ENCODE measurements around the gene RNF223.

RNF223 gene

DNA sequence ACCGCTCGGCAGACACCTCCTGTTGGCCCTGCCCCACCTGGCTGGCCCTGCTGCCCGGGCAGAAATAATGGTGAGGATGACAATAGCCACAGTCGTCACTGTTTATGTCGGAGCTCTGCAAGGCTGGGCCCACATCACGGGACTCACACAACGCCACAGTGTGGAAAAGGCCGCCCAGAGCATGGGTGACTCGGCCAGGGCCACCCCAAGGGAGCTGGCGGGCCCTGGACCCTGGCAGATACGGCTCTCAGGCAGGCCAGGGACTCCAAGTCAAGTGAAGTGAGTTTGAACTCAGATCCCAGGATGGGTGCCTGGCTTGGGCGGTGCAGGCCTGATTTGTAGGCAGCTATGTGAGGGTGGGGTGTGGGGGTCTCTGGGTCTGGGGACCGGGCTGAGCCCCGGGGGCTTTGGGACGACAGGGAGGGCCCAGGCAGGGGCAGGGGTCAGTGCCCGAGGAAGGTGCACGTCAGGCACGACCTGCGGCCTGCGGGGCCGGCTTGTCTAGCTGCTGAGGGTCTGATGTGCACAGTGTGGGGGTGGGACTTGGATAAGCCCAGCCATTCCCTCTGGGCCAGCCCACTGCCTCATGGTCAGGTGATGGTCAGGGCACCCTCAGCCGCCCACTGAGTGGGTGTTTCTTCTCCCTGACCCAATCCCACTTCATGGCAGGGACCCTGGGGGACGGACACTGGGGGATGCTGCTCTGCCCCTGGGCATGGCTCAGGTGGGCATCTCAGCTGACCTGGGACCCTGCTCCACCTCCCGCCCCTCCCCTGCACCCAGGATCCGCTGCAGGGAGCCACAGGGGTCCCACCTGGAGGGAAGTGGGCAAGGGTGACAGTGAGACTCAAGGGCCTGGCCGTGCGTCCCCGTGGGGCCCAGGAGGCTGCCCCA lies 1.0 kb downstream of the RNF223 start:
- Histone ChIP-seq H3K27ac (no peak overlapping the region), H3K36me3 (ENCODE audit: insufficient read depth) (no peaks in the 10 kb centered on the region), H3K4me3 (IDR thresholded peaks at IDR 0.05; ENCODE audit: insufficient read depth, low read depth, low read length) (no peak overlapping the region), H3K9ac (no peak overlapping the region), H3K4me1 (ENCODE audit: low read depth, poor library complexity, severe bottlenecking) (peaks cover 25% of the 10 kb centered on the region), H3K4me2 (no peak overlapping the region), H4K20me1 (ENCODE audit: insufficient read depth) (no peaks in the 10 kb centered on the region), H2AFZ (ENCODE audit: low read depth) (no peak overlapping the region), H3K79me2 (ENCODE audit: insufficient read depth, low read depth) (no peaks in the 10 kb centered on the region), H3K27me3 (ENCODE audit: insufficient read depth, low read depth) (peaks cover 53% of the 10 kb centered on the region)
- TF ChIP-seq, protein P1, sequence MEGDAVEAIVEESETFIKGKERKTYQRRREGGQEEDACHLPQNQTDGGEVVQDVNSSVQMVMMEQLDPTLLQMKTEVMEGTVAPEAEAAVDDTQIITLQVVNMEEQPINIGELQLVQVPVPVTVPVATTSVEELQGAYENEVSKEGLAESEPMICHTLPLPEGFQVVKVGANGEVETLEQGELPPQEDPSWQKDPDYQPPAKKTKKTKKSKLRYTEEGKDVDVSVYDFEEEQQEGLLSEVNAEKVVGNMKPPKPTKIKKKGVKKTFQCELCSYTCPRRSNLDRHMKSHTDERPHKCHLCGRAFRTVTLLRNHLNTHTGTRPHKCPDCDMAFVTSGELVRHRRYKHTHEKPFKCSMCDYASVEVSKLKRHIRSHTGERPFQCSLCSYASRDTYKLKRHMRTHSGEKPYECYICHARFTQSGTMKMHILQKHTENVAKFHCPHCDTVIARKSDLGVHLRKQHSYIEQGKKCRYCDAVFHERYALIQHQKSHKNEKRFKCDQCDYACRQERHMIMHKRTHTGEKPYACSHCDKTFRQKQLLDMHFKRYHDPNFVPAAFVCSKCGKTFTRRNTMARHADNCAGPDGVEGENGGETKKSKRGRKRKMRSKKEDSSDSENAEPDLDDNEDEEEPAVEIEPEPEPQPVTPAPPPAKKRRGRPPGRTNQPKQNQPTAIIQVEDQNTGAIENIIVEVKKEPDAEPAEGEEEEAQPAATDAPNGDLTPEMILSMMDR (conservative IDR thresholded peaks at IDR 0.05; ENCODE audit: low read depth, low read length): no peak

DNA sequence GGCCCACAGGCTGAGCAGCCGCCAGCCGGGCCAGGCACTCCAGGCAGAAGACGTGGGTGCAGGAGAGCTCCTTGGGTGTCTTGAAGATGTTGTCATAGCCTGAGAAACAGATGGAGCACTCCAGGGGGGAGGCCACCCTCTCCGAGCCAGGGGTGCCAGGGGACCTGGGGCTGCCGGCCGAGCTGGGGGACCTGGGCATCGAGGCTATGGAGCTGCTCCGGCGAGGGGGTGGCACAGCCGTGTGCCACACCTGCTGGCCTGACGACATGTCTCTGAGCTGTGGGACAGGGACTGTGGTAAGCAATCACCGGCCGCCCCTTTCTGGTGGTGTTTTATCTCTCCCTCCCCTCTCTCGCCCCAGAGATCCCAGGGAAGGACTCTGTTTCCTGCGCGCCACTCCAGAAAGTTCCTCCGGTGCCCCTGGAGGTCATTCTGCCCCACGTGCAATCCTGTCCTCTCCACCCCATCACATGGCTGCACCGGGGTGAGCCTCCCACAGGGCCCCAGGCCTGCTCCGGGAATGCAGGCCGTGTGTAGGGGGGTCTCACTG lies 1.7 kb downstream of the RNF223 start:
- Histone ChIP-seq H3K9ac (no peak overlapping the region), H3K4me3 (IDR thresholded peaks at IDR 0.05; ENCODE audit: insufficient read depth, low read depth, low read length) (no peak overlapping the region), H4K20me1 (ENCODE audit: insufficient read depth) (no peaks in the 10 kb centered on the region), H2AFZ (ENCODE audit: low read depth) (no peak overlapping the region), H3K79me2 (ENCODE audit: insufficient read depth, low read depth) (no peaks in the 10 kb centered on the region), H3K27ac (no peak overlapping the region), H3K4me1 (ENCODE audit: low read depth, poor library complexity, severe bottlenecking) (peaks cover 26% of the 10 kb centered on the region), H3K4me2 (no peak overlapping the region), H3K36me3 (ENCODE audit: insufficient read depth) (no peaks in the 10 kb centered on the region), H3K27me3 (ENCODE audit: insufficient read depth, low read depth) (peaks cover 59% of the 10 kb centered on the region)
- TF ChIP-seq, protein P1 (conservative IDR thresholded peaks at IDR 0.05; ENCODE audit: low read depth, low read length): no peak

DNA sequence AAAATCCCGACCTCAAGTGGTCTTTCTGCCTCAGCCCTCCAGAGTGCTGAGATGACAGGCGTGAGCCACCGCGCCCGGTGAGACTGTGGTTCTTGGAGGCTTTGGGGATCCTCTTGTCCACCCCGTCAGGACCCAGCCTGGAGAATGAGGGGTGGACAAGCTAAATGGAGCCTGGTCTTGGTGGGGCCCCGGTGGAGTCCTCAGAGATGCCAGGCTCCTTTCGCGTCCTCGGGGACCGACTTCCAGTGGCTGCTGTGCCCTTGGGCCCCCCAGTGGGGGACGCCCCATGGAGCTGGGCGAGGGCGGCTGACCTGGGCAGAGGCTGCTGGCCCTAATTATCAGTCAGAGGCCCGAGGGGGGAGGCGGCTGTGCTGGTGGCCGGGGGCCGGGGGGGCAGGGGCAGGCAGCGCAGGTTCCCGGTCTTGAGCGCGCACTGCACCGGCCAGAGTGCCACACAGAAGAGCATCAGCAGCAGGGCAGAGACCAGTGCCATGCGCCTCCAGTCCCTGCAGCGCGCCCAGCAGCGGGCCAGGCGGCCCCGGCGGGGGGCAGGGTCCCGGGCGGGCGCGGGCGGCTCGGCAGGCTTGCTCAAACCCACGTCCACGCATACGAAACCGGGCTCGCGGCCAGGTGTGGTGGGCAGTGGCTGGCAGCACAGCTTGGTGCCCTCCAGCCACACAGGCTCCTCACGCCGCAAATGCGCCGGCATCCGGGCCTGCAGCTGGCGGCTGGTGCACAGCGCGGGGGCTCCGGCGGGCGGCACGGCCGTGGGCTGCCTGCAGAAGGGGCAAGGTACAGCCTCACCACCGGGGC lies 2.4 kb downstream of the RNF223 start:
- Histone ChIP-seq H3K4me1 (ENCODE audit: low read depth, poor library complexity, severe bottlenecking) (peaks cover 26% of the 10 kb centered on the region), H3K36me3 (ENCODE audit: insufficient read depth) (no peaks in the 10 kb centered on the region), H2AFZ (ENCODE audit: low read depth) (no peak overlapping the region), H3K27ac (no peak overlapping the region), H3K9ac (no peak overlapping the region), H3K27me3 (ENCODE audit: insufficient read depth, low read depth) (peaks cover 63% of the 10 kb centered on the region), H3K4me3 (IDR thresholded peaks at IDR 0.05; ENCODE audit: insufficient read depth, low read depth, low read length) (no peak overlapping the region), H4K20me1 (ENCODE audit: insufficient read depth) (no peaks in the 10 kb centered on the region), H3K4me2 (no peak overlapping the region), H3K79me2 (ENCODE audit: insufficient read depth, low read depth) (no peaks in the 10 kb centered on the region)
- TF ChIP-seq, protein P1 (conservative IDR thresholded peaks at IDR 0.05; ENCODE audit: low read depth, low read length): no peak

DNA sequence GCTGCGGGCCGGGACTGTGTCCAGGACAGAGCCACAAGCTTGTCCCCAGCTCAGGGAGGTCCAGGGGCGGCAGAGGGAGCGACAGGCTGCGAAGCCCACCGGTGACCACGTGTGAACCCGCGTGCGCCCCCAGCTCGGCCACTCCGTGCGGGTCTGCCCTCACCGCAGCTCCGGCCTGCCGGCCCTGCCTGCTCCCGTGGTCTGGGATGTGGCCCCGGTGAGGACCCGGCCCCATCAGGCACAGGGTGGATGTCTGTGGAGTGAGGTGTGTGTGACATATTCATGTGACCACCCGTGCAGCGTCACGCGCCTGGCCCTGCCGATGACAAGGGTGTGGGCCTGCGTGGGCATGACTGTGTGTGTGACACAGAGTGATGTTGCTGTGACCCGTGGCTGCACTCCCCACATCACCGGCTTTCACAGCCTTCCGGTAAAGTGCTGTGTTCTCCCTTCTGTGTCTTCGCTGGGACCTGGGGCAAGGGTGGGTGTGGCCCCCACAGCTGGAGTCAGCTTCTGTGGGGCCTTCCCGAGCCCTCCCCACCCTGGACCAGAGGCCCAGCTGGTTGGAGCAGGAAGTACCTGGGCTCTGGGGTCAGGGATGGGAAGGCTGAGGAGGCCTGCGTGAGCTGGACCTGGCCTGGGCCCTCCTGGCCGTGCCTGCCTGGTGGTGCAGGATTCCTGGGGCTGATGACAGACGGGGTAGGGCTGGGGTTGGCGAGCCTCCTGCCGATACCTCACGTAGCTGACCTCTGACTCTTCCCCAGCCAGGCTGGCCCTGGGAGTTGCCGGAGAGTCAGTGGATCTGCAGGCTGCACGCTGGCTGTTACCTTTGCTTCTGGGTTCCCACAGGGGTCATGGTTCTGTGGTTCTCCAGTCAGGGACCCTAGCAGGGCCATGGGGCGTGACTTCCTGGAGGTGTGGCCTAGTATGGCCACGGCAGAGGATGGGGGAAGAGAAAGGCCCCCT lies 4.1 kb downstream of the RNF223 start:
- Histone ChIP-seq H3K4me2 (peak overlapping the region; percentile 68), H3K27ac (no peak overlapping the region)

More for the DNA sequence above, 4.1 kb downstream of the RNF223 start:
- no peaks in the 10 kb centered on the region for H3K36me3 ChIP-seq (ENCODE audit: insufficient read depth)
- peak overlapping the region; percentile 55; the same call in 1 of the 2 replicates for H2AFZ ChIP-seq (ENCODE audit: low read depth)
- H3K4me3 ChIP-seq (IDR thresholded peaks at IDR 0.05; ENCODE audit: insufficient read depth, low read depth, low read length): no peak overlapping the region
- no peaks in the 10 kb centered on the region for H3K79me2 ChIP-seq (ENCODE audit: insufficient read depth, low read depth)
- no peaks in the 10 kb centered on the region for H4K20me1 ChIP-seq (ENCODE audit: insufficient read depth)
- TF ChIP-seq, protein P1 (conservative IDR thresholded peaks at IDR 0.05; ENCODE audit: low read depth, low read length): no peak
- H3K9ac ChIP-seq: no peak overlapping the region
- H3K4me1 ChIP-seq (ENCODE audit: low read depth, poor library complexity, severe bottlenecking): peaks cover 26% of the 10 kb centered on the region
- peaks cover 73% of the 10 kb centered on the region for H3K27me3 ChIP-seq (ENCODE audit: insufficient read depth, low read depth)
